Neural crest cell (in vitro differentiated cells): Measurements from ENCODE around the gene LHFPL3. TPM values are rescaled to one million over a fixed set of nuclear protein-coding genes. Genes with fewer than 3 reads are reported as not detected.

Experiments
- DNase-seq: peaks from one replicate; pipeline ENCODE4 v3.0.0; 2021; ENCODE audit warnings: low read depth, mixed read lengths, low spot score
- H3K27ac Mint-ChIP-seq: one replicate; pipeline ENCODE4 v1.8.0; 2021; ENCODE audit warnings: mild to moderate bottlenecking, mixed read lengths; ENCODE audit not compliant: unreplicated experiment
- H3K27me3 Mint-ChIP-seq: 2 replicates; pipeline ENCODE4 v1.8.0; 2021; ENCODE audit warnings: low read depth, mild to moderate bottlenecking, mixed read lengths
- H3K36me3 Mint-ChIP-seq: 2 replicates; pipeline ENCODE4 v1.8.0; 2021; ENCODE audit warnings: low read depth, mild to moderate bottlenecking, mixed read lengths
- H3K4me1 Mint-ChIP-seq: 2 replicates; pipeline ENCODE4 v1.8.0; 2021; ENCODE audit warnings: mixed read lengths
- H3K4me3 Mint-ChIP-seq: one replicate; pipeline ENCODE4 v1.8.0; 2021; ENCODE audit warnings: mild to moderate bottlenecking, mixed read lengths
- H3K9me3 Mint-ChIP-seq: 2 replicates; pipeline ENCODE4 v1.8.0; 2021; ENCODE audit warnings: mixed read lengths
- total RNA-seq: library from RNA; stranded (reverse); gene quantifications from 2 replicates; pipeline ENCODE4 v1.2.1, GENCODE V29; 2021
- TF ChIP-seq, protein P1 (sequence below): fragments of 200-600 bp; sonication (generic); conservative IDR thresholded peaks from 2 replicates; pipeline ENCODE4 v1.5.0; 2021; ENCODE audit warnings: antibody characterized with exemption, mild to moderate bottlenecking

The LHFPL3 gene
- total RNA-seq, 1 donor from 2014 or later: not detected

DNA sequence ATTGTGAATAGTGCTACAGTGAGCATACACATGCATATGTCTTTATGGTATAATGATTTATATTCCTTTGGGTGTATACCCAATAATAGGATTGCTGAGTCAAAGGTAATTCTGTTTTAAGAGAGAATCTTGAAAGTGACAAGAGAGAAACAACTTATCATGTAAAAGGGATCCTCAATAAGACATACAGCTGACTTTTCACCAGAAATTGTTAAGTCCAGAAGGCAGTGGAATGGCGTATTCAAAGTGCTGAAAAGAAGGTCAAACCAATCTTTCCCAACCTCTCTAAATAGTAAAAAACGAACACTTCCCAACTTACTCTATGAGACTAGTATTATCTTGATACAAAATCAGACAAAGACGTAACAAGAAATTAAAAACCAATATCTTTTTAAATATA, 59.8 kb downstream of the LHFPL3 start:
- Mint-ChIP-seq H3K27me3 (peaks cover 2% of the 10 kb centered on the region), H3K27ac (no peak overlapping the region), H3K36me3 (no peaks in the 10 kb centered on the region), H3K4me1 (no peaks in the 10 kb centered on the region), H3K9me3 (peaks cover 16% of the 10 kb centered on the region), H3K4me3 (no peak overlapping the region)
- no peak for DNase-seq
- TF ChIP-seq, protein P1, sequence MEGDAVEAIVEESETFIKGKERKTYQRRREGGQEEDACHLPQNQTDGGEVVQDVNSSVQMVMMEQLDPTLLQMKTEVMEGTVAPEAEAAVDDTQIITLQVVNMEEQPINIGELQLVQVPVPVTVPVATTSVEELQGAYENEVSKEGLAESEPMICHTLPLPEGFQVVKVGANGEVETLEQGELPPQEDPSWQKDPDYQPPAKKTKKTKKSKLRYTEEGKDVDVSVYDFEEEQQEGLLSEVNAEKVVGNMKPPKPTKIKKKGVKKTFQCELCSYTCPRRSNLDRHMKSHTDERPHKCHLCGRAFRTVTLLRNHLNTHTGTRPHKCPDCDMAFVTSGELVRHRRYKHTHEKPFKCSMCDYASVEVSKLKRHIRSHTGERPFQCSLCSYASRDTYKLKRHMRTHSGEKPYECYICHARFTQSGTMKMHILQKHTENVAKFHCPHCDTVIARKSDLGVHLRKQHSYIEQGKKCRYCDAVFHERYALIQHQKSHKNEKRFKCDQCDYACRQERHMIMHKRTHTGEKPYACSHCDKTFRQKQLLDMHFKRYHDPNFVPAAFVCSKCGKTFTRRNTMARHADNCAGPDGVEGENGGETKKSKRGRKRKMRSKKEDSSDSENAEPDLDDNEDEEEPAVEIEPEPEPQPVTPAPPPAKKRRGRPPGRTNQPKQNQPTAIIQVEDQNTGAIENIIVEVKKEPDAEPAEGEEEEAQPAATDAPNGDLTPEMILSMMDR: no peak

DNA sequence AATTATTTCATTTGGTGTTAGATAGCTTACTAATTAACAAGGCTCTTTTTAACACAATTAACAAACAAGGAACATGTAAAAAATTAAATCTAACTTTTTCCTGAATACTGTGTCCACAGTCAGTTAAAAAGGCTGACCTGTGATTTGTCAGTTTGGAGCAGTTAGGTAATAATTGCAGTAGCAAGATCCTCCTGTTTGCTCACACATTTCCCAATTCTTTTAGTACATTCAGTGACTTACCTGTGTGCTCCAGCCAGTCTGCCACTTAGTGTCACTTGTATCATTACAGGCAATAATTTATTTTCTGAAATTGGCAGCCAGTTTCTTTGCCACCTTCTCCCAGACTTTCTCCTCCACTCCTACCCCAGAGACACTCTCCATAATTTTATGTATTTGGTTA, 66.8 kb downstream of the LHFPL3 start:
- no peak for DNase-seq
- no peaks in the 10 kb centered on the region for H3K36me3 Mint-ChIP-seq

DNA sequence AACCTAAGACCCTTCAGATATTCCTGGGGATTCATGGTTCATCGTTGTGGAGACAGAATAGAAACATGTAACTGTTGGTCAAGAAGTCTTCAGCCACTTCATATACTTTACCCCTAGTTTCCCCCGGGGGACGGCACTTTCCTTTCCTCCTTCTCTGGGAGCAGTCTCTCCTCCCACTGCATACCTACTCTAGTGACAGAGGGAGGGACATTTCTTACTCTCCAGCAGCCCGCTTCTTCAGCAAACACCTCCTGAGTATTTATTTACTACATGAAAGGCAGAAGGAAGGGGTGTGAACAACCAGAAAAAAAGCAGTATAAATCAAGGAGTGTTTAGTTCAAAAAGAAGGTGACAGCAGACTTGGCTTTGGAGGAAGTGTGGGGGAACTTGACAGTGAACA, 69.0 kb downstream of the LHFPL3 start:
- H3K4me1 Mint-ChIP-seq: no peaks in the 10 kb centered on the region
- H3K9me3 Mint-ChIP-seq: peaks cover 5% of the 10 kb centered on the region
- no peak for DNase-seq
- TF ChIP-seq, protein P1: no peak
- no peak overlapping the region for H3K27ac Mint-ChIP-seq
- no peaks in the 10 kb centered on the region for H3K36me3 Mint-ChIP-seq
- peaks cover 5% of the 10 kb centered on the region for H3K27me3 Mint-ChIP-seq
- no peak overlapping the region for H3K4me3 Mint-ChIP-seq

More for the DNA sequence above, 66.8 kb downstream of the LHFPL3 start:
- H3K4me3 Mint-ChIP-seq: no peak overlapping the region
- TF ChIP-seq, protein P1: no peak
- H3K27me3 Mint-ChIP-seq: peaks cover 5% of the 10 kb centered on the region
- H3K4me1 Mint-ChIP-seq: no peaks in the 10 kb centered on the region
- peaks cover 4% of the 10 kb centered on the region for H3K9me3 Mint-ChIP-seq
- H3K27ac Mint-ChIP-seq: no peak overlapping the region

DNA sequence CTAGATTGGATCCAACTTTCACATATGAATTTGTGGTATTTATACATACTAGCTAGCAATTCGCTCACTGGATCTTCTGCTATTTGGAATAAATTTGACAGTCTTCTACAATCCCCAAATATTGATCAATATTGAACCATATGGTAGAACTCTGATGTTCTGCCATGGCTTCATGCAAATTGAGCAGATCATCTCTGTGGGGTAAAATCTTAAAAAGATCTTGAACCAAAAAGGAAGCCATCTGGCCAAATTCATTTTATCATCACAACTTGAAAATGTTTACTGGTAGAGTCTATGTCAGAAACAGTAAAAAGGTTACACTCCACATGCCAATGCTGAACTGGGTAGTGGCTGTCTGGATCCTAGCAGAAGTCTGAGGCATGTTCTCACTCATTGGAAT, 80.0 kb downstream of the LHFPL3 start:
- no peaks in the 10 kb centered on the region for H3K36me3 Mint-ChIP-seq
- H3K4me1 Mint-ChIP-seq: no peaks in the 10 kb centered on the region
- H3K9me3 Mint-ChIP-seq: peaks cover 3% of the 10 kb centered on the region
- no peak overlapping the region for H3K27ac Mint-ChIP-seq
- TF ChIP-seq, protein P1: no peak
- H3K27me3 Mint-ChIP-seq: peaks cover 10% of the 10 kb centered on the region
- H3K4me3 Mint-ChIP-seq: no peak overlapping the region
- no peak for DNase-seq

DNA sequence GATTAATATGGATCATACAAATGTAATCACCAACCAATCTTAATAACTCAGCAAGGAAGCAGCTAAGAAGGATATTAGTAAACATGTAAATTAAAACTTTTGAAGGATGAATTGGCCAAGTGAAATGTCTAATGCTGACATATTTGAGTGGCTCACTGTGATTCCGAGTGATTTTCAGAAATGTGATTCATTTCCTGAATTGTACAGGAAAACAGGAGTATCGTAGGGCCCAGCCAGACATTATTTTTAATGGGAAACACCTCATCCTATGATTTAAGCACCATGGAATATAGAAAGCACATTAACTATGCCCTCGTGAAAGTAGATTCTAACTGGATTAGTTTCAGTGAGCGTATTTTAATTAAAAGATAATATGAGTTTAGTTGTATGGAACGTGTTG, 82.3 kb downstream of the LHFPL3 start:
- peaks cover 5% of the 10 kb centered on the region for H3K27me3 Mint-ChIP-seq
- H3K36me3 Mint-ChIP-seq: no peaks in the 10 kb centered on the region
- TF ChIP-seq, protein P1: no peak
- DNase-seq: no peak
- no peak overlapping the region for H3K4me3 Mint-ChIP-seq
- no peaks in the 10 kb centered on the region for H3K4me1 Mint-ChIP-seq
- peaks cover 3% of the 10 kb centered on the region for H3K9me3 Mint-ChIP-seq
- H3K27ac Mint-ChIP-seq: no peak overlapping the region

DNA sequence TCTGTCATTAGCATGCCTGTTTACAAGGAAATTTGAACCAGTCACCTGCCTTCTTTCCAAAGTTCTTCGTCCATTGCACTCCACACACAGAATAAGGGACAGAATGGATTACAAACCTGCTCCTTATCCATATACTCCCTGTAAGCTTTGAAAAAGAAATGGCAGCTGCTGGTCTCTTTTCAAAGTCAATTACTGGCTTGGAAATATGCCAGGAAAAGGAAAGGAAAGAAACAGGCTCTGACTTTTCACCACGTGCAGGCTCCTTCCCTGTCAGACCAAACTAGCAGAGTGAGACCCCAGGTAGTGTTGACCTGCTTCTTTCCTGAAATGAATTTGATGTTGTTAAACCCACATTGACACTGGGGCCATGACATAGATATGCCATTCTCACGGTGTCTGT, 84.5 kb downstream of the LHFPL3 start:
- no peak overlapping the region for H3K27ac Mint-ChIP-seq
- H3K9me3 Mint-ChIP-seq: peaks cover 3% of the 10 kb centered on the region
- no peaks in the 10 kb centered on the region for H3K4me1 Mint-ChIP-seq
- H3K36me3 Mint-ChIP-seq: no peaks in the 10 kb centered on the region
- DNase-seq: no peak
- TF ChIP-seq, protein P1: no peak
- H3K27me3 Mint-ChIP-seq: peaks cover 5% of the 10 kb centered on the region
- H3K4me3 Mint-ChIP-seq: no peak overlapping the region
